H9 (cell line): ENCODE results near the gene HAUS8. TPM values are rescaled to one million over a fixed set of nuclear protein-coding genes. Genes with fewer than 3 reads are reported as not detected.
"Not testable (repeated sequence)": the region's sequence is repeated elsewhere in the genome, so short reads cannot be mapped to it uniquely, and the experiment has no call there.

Experiments used
- DNase-seq: peaks from one replicate; pipeline ENCODE4 v3.0.0-alpha.2; 2017
- H2AFZ ChIP-seq: one replicate; pipeline ENCODE4 v1.6.1; 2013; ENCODE audit warnings: mild to moderate bottlenecking, low read length, control low read depth, moderate library complexity
- H2AK5ac ChIP-seq: 2 replicates; pipeline ENCODE4 v1.6.1; 2013; ENCODE audit warnings: low read length, control low read depth, mixed read lengths; ENCODE audit not compliant: insufficient read length
- H2BK120ac ChIP-seq: one replicate; pipeline ENCODE4 v1.6.1; 2013; ENCODE audit warnings: low read depth, mild to moderate bottlenecking, low read length, control low read depth, inconsistent platforms; ENCODE audit not compliant: poor library complexity, severe bottlenecking
- H2BK12ac ChIP-seq: 2 replicates; pipeline ENCODE4 v1.6.1; 2013; ENCODE audit warnings: low read length, control low read depth, mixed read lengths, low read depth; ENCODE audit not compliant: insufficient read length
- H2BK15ac ChIP-seq: 2 replicates; pipeline ENCODE4 v1.6.1; 2013; ENCODE audit warnings: low read depth, low read length, control low read depth
- H2BK20ac ChIP-seq: one replicate; pipeline ENCODE4 v1.6.1; 2013; ENCODE audit warnings: low read depth, mild to moderate bottlenecking, low read length, control low read depth, inconsistent platforms; ENCODE audit not compliant: poor library complexity, severe bottlenecking
- H2BK5ac ChIP-seq: 2 replicates; pipeline ENCODE4 v1.6.1; 2013; ENCODE audit warnings: low read length, control low read depth, mixed read lengths; ENCODE audit not compliant: insufficient read length
- H3K14ac ChIP-seq: 2 replicates; pipeline ENCODE4 v1.6.1; 2013; ENCODE audit warnings: low read length, control low read depth; ENCODE audit not compliant: insufficient read depth
- H3K18ac ChIP-seq: 2 replicates; pipeline ENCODE4 v1.6.1; 2013; ENCODE audit warnings: low read depth, mild to moderate bottlenecking, mixed read lengths, low read length, control low read depth; ENCODE audit not compliant: insufficient read length
- H3K23ac ChIP-seq: 2 replicates; pipeline ENCODE4 v1.6.1; 2013; ENCODE audit warnings: low read length, control low read depth, mixed read lengths, low read depth; ENCODE audit not compliant: insufficient read length
- H3K23me2 ChIP-seq: 2 replicates; pipeline ENCODE4 v1.6.1; 2013; ENCODE audit warnings: low read depth, mild to moderate bottlenecking, mixed read lengths, low read length, control low read depth; ENCODE audit not compliant: insufficient read length, poor library complexity, severe bottlenecking
- H3K27ac ChIP-seq: 2 replicates; pipeline ENCODE4 v1.5.1; 2013; ENCODE audit warnings: low read length, control low read depth, mixed read lengths, low read depth; ENCODE audit not compliant: insufficient read length
- H3K27me3 ChIP-seq: 2 replicates; pipeline ENCODE4 v1.6.1; 2013; ENCODE audit warnings: low read length, control low read depth, inconsistent platforms; ENCODE audit not compliant: insufficient read depth
- H3K4ac ChIP-seq: 2 replicates; pipeline ENCODE4 v1.6.1; 2013; ENCODE audit warnings: low read depth, mild to moderate bottlenecking, control low read depth, inconsistent platforms, low read length, moderate library complexity
- H3K4me1 ChIP-seq: 2 replicates; pipeline ENCODE4 v1.6.1; 2013; ENCODE audit warnings: low read length, control low read depth, inconsistent platforms; ENCODE audit not compliant: insufficient read depth
- H3K4me2 ChIP-seq: 2 replicates; pipeline ENCODE4 v1.6.1; 2013; ENCODE audit warnings: low read length, control low read depth, mixed read lengths; ENCODE audit not compliant: insufficient read length, insufficient read depth
- H3K56ac ChIP-seq: 2 replicates; pipeline ENCODE4 v1.6.1; 2013; ENCODE audit warnings: low read depth, mild to moderate bottlenecking, mixed read lengths, low read length, control low read depth; ENCODE audit not compliant: insufficient read length
- H3K79me1 ChIP-seq: 2 replicates; pipeline ENCODE4 v1.6.1; 2013; ENCODE audit warnings: low read depth, mild to moderate bottlenecking, moderate library complexity, low read length, control low read depth, inconsistent platforms; ENCODE audit not compliant: insufficient read depth, poor library complexity, severe bottlenecking
- H3K79me2 ChIP-seq: 2 replicates; pipeline ENCODE4 v1.6.1; 2013; ENCODE audit warnings: low read length, control low read depth, inconsistent platforms; ENCODE audit not compliant: insufficient read depth
- H3K9ac ChIP-seq: 2 replicates; pipeline ENCODE4 v1.6.1; 2013; ENCODE audit warnings: low read length, control low read depth, mixed read lengths; ENCODE audit not compliant: insufficient read length; ENCODE audit errors: extremely low read depth
- H3K9me3 ChIP-seq: one replicate; pipeline ENCODE4 v1.6.1; 2013; ENCODE audit warnings: low read depth, low read length, inconsistent platforms; ENCODE audit not compliant: control insufficient read depth
- H3T11ph ChIP-seq: one replicate; pipeline ENCODE4 v1.6.1; 2013; ENCODE audit warnings: mild to moderate bottlenecking, low read length, control low read depth, inconsistent platforms
- H4K20me1 ChIP-seq: one replicate; pipeline ENCODE4 v1.6.1; 2013; ENCODE audit not compliant: control insufficient read depth, insufficient read length, insufficient read depth
- H4K5ac ChIP-seq: 2 replicates; pipeline ENCODE4 v1.6.1; 2013; ENCODE audit warnings: low read depth, mild to moderate bottlenecking, mixed read lengths, low read length, control low read depth; ENCODE audit not compliant: insufficient read length
- H4K8ac ChIP-seq: replicated peaks from 2 replicates; pipeline ENCODE4 v1.6.1; 2013; ENCODE audit warnings: low read length, control low read depth, mixed read lengths, low read depth; ENCODE audit not compliant: insufficient read length
- H4K91ac ChIP-seq: 2 replicates; pipeline ENCODE4 v1.6.1; 2013; ENCODE audit warnings: low read depth, mild to moderate bottlenecking, moderate library complexity, mixed read lengths, low read length, control low read depth; ENCODE audit not compliant: insufficient read length
- H3K27ac Mint-ChIP-seq, 3 experiments: 2 replicates in 2 of 3; 3 replicates in 1 of 3; pipeline ENCODE4 v1.8.0; 2020 to 2021; ENCODE audit warnings: mixed read lengths in 3 of 3, mild to moderate bottlenecking in 1 of 3, moderate library complexity in 1 of 3
- H3K27me3 Mint-ChIP-seq: 2 replicates; pipeline ENCODE4 v1.8.0; 2021; ENCODE audit warnings: low read depth, mild to moderate bottlenecking, moderate library complexity, mixed read lengths
- H3K36me3 Mint-ChIP-seq, 3 experiments: 2 replicates in 2 of 3; 3 replicates in 1 of 3; pipeline ENCODE4 v1.8.0; 2020 to 2021; ENCODE audit warnings: low read depth in 3 of 3, mixed read lengths in 3 of 3; ENCODE audit not compliant: insufficient read depth in 1 of 3
- H3K4me1 Mint-ChIP-seq, 2 experiments: 2 replicates each; pipeline ENCODE4 v1.8.0; 2020; ENCODE audit warnings: mixed read lengths in 2 of 2
- H3K4me3 Mint-ChIP-seq, 2 experiments: 2 replicates in 1 of 2; 3 replicates in 1 of 2; pipeline ENCODE4 v1.8.0; 2020 to 2021; ENCODE audit warnings: mild to moderate bottlenecking in 2 of 2, mixed read lengths in 2 of 2, moderate library complexity in 1 of 2
- H3K9me3 Mint-ChIP-seq, 2 experiments: 2 replicates in 1 of 2; 3 replicates in 1 of 2; pipeline ENCODE4 v1.8.0; 2020; ENCODE audit warnings: mild to moderate bottlenecking in 2 of 2, mixed read lengths in 2 of 2, moderate library complexity in 1 of 2
- CTCF ChIP-seq: fragments of 200-600 bp; sonication (generic); conservative IDR thresholded peaks from 3 replicates; pipeline ENCODE4 v1.8.0; 2021; ENCODE audit warnings: antibody characterized with exemption, mild to moderate bottlenecking
- WGBS: extraction: QIAGEN DNeasy Blood & Tissue Kit; methylation state at CpG from one replicate; pipeline ENCODE4 v1.1.7; 2013; ENCODE audit warnings: missing lambda C conversion rate, low lambda C conversion rate, mixed read lengths; ENCODE audit not compliant: insufficient read length; ENCODE audit errors: extremely low coverage; 5-methylcytosine and 5-hydroxymethylcytosine counted together
- total RNA-seq: library from RNA; stranded (reverse); gene quantifications from 2 replicates; pipeline ENCODE4 v1.2.1, GENCODE V29; 2021

Gene HAUS8
- total RNA-seq, 1 experiment from 2014 or later: 27.8 TPM

GRCh38 chr19:17025361-17025760 is 49.9 kb downstream of the HAUS8 start:
- Histone ChIP-seq H4K5ac (no peak overlapping the region), H2AFZ (no peak overlapping the region), H3K9ac (no peak overlapping the region), H4K91ac (no peak overlapping the region), H3K27ac (no peak overlapping the region), H3K4me1 (no peaks in the 10 kb centered on the region), H2BK12ac (no peak overlapping the region), H3T11ph (no peak overlapping the region), H3K23ac (no peak overlapping the region), H3K79me2 (no peaks in the 10 kb centered on the region), H2AK5ac (no peak overlapping the region), H3K79me1 (no peaks in the 10 kb centered on the region), H3K4ac (no peak overlapping the region), H2BK15ac (no peak overlapping the region), H2BK20ac (no peak overlapping the region), H4K8ac (no peak overlapping the region), H3K27me3 (peaks cover 2% of the 10 kb centered on the region; the same call in 1 of the 2 replicates), H3K56ac (no peak overlapping the region), H2BK5ac (no peak overlapping the region), H3K23me2 (peaks cover 14% of the 10 kb centered on the region), H3K14ac (no peak overlapping the region), H4K20me1 (no peaks in the 10 kb centered on the region), H2BK120ac (no peak overlapping the region), H3K4me2 (peak overlapping the region; percentile 59), H3K18ac (no peak overlapping the region), H3K9me3 (no peaks in the 10 kb centered on the region)
- Mint-ChIP-seq H3K4me3 (peak overlapping the region; percentile 79 to 90), H3K9me3 (peaks cover 24 to 25% of the 10 kb centered on the region in 2 experiments), H3K27ac (no peak overlapping the region), H3K27me3 (peaks cover 43% of the 10 kb centered on the region), H3K4me1 (peaks cover 14 to 17% of the 10 kb centered on the region in 2 experiments), H3K36me3 (peaks cover 16 to 29% (median 26%) of the 10 kb centered on the region in 3 experiments)
- WGBS: no CpG with 5 or more reads among the region's 6 CpGs
- DNase-seq: no peak
- no peak for TF ChIP-seq CTCF

DNA sequence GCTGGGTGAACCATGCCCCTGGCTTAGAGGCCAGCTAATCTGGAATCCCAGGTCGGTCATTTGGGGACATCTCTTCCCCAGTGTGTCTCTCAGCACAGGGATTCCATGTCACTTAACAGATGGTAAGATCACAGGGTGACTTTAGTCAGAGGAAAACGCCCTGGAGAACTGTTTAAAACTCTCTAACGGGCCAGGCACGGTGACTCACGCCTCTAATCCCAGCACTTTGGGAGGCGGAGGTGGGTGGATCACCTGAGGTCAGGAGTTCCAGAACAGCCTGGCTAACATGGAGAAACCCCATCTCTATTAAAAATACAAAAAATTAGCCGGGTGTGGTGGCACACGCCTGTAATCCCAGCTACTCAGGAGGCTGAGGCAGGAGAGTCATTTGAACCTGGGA is 50.3 kb downstream of the HAUS8 start:
- H2AK5ac ChIP-seq, H2BK120ac ChIP-seq, H4K5ac ChIP-seq, H3K4ac ChIP-seq, H2BK15ac ChIP-seq, H3K79me1 ChIP-seq, H3K56ac ChIP-seq, DNase-seq, H3K4me2 ChIP-seq, H3K14ac ChIP-seq, H4K91ac ChIP-seq, H3K18ac ChIP-seq, H2BK5ac ChIP-seq, H3T11ph ChIP-seq, H3K27me3 ChIP-seq, H3K23ac ChIP-seq, H4K20me1 ChIP-seq, H3K27ac ChIP-seq, H3K79me2 ChIP-seq, H3K4me1 ChIP-seq, H3K9ac ChIP-seq, H2BK20ac ChIP-seq, H2BK12ac ChIP-seq, H4K8ac ChIP-seq, H3K9me3 ChIP-seq, H3K27ac Mint-ChIP-seq, H2AFZ ChIP-seq: not testable (repeated sequence)
- H3K36me3 Mint-ChIP-seq: peaks cover 16 to 29% (median 26%) of the 10 kb centered on the region in 3 experiments
- no CpG with 5 or more reads among the region's 8 CpGs for WGBS
- peaks cover 43% of the 10 kb centered on the region for H3K27me3 Mint-ChIP-seq
- H3K9me3 Mint-ChIP-seq: peaks cover 24 to 25% of the 10 kb centered on the region in 2 experiments
- peak overlapping the region in 1 of 2 experiments; percentile 90; a peak in 2 of 5 replicates for H3K4me3 Mint-ChIP-seq
- H3K23me2 ChIP-seq: peaks cover 14% of the 10 kb centered on the region
- peaks cover 14 to 17% of the 10 kb centered on the region in 2 experiments for H3K4me1 Mint-ChIP-seq
